PC-9 (cell line): ENCODE results near the gene LYRM1. TPM values are rescaled to one million over a fixed set of nuclear protein-coding genes. Genes with fewer than 3 reads are reported as not detected.

ENCODE experiments used
- BruUV-seq: library from RNA; stranded (reverse); fragments of 400-500 nt; replicated peaks from 2 replicates; lab custom pipeline; 2021; lab: Mats Ljungman, UMichigan
- CTCF ChIA-PET: fragments of 300-600 bp; sonication (Branson Sonifier 250); formaldehyde crosslinking; loops from one replicate; lab custom pipeline; 2022; ENCODE audit warnings: antibody characterized with exemption; lab: Charles Lee
- POLR2A ChIA-PET: fragments of 300-600 bp; sonication (Branson Sonifier 250); formaldehyde crosslinking; loops from one replicate; lab custom pipeline; 2022; ENCODE audit warnings: antibody characterized with exemption; ENCODE audit not compliant: unreplicated experiment; lab: Charles Lee
- DNase-seq, 2 experiments: peaks; one replicate each; pipeline versions ENCODE4 v3.0.0 to v3.0.0-alpha.2; 2015 to 2022; ENCODE audit warnings: mixed read lengths in 1 of 2
- H2AFZ ChIP-seq: fragments of 200-600 bp; sonication (generic); 2 replicates; pipeline ENCODE4 v1.8.1; 2017; ENCODE audit warnings: antibody characterized with exemption
- H3F3A ChIP-seq: fragments of 200-600 bp; sonication (generic); 2 replicates; pipeline ENCODE4 v1.8.1; 2017; ENCODE audit warnings: antibody characterized with exemption, mild to moderate bottlenecking, low read depth; ENCODE audit not compliant: insufficient read depth
- H3K27ac ChIP-seq: fragments of 200-600 bp; sonication (generic); 2 replicates; pipeline ENCODE4 v1.6.1; 2016; ENCODE audit warnings: mixed run types
- H3K27me3 ChIP-seq: fragments of 200-600 bp; sonication (generic); 2 replicates; pipeline ENCODE4 v1.6.1; 2016; ENCODE audit warnings: low read depth, mixed run types; ENCODE audit not compliant: insufficient read depth
- H3K36me3 ChIP-seq: fragments of 200-600 bp; sonication (generic); 2 replicates; pipeline ENCODE4 v1.6.1; 2016; ENCODE audit warnings: low read depth, mixed run types
- H3K4me1 ChIP-seq: fragments of 200-600 bp; sonication (generic); replicated peaks from 2 replicates; pipeline ENCODE4 v1.6.1; 2016; ENCODE audit warnings: mixed run types; ENCODE audit not compliant: insufficient read depth
- H3K4me2 ChIP-seq: fragments of 200-600 bp; sonication (generic); 2 replicates; pipeline ENCODE4 v1.6.1; 2017; ENCODE audit warnings: mixed run types
- H3K4me3 ChIP-seq: fragments of 200-600 bp; sonication (generic); 2 replicates; pipeline ENCODE4 v1.6.1; 2016; ENCODE audit warnings: mixed run types
- H3K79me2 ChIP-seq: fragments of 200-600 bp; sonication (generic); 2 replicates; pipeline ENCODE4 v1.6.1; 2017; ENCODE audit warnings: low read depth, mixed run types
- H3K9me2 ChIP-seq: fragments of 200-600 bp; sonication (generic); 2 replicates; pipeline ENCODE4 v1.8.1; 2017; ENCODE audit warnings: mild to moderate bottlenecking; ENCODE audit not compliant: insufficient read depth
- H3K9me3 ChIP-seq: fragments of 200-600 bp; sonication (generic); 2 replicates; pipeline ENCODE4 v1.8.1; 2016; ENCODE audit warnings: low read depth; ENCODE audit not compliant: insufficient read depth
- H4K20me1 ChIP-seq: fragments of 200-600 bp; sonication (generic); 2 replicates; pipeline ENCODE4 v1.8.1; 2017; ENCODE audit not compliant: insufficient read depth
- EZH2 ChIP-seq: fragments of 200-600 bp; sonication (generic); IDR thresholded peaks from 2 replicates; pipeline ENCODE4 v1.8.0; 2017; ENCODE audit warnings: antibody characterized with exemption, low read depth
- intact Hi-C: fragments of 100-400 bp; cut with micrococcal nuclease; formaldehyde crosslinking; loops from one replicate; pipeline ENCODE4 v1.10.0; 2022; ENCODE audit not compliant: unreplicated experiment
- total RNA-seq: library from RNA; stranded (reverse); gene quantifications from 2 replicates; pipeline ENCODE4 v1.2.3, GENCODE V29; 2021
- TF ChIP-seq, protein P1 (sequence below): fragments of 200-600 bp; sonication (generic); conservative IDR thresholded peaks from 2 replicates; pipeline ENCODE4 v1.6.1; 2017; ENCODE audit warnings: mixed run types, antibody characterized with exemption, mild to moderate bottlenecking, moderate library complexity

Gene LYRM1
- total RNA-seq, 1 experiment from 2014 or later, result 51.7 TPM

DNA sequence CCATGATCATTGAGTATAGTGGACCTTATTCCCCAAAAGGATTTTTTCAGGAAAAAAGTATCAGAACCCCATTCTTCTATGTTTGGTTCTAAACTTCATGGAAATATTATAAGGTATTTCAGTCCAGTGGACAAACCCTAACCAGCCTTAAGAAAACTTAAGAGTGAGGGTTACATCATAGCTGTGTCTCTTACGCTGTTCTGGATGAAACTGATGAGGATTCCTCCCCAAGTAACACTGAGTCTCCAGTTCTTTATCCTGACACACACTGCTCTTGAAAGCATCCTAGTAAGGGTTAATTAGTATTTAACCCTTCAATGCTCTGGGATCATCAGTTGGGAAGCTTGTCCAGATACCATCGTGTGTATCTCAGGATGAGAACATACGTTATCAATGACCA lies 5.0 kb downstream of the LYRM1 start:
- Histone ChIP-seq H3K9me3 (no peaks in the 10 kb centered on the region), H3F3A (peaks cover 73% of the 10 kb centered on the region), H3K79me2 (peaks cover 67% of the 10 kb centered on the region), H4K20me1 (no peaks in the 10 kb centered on the region), H3K4me3 (peak overlapping the region; percentile 9; the same call in 1 of the 2 replicates), H3K4me2 (peak overlapping the region; percentile 96), H3K27me3 (no peaks in the 10 kb centered on the region), H3K4me1 (peaks cover 88% of the 10 kb centered on the region), H3K9me2 (no peaks in the 10 kb centered on the region), H2AFZ (no peak overlapping the region), H3K27ac (peak overlapping the region; percentile 99), H3K36me3 (peaks cover 10% of the 10 kb centered on the region; the same call in 1 of the 2 replicates)
- ChIA-PET POLR2A (no interaction called here), CTCF (interaction anchor here (1.3 kb wide), 1 partner anchor 55 kb away, joined by 3 read pairs; no protein-coding TSS in a partner anchor)
- TF ChIP-seq, protein P1, sequence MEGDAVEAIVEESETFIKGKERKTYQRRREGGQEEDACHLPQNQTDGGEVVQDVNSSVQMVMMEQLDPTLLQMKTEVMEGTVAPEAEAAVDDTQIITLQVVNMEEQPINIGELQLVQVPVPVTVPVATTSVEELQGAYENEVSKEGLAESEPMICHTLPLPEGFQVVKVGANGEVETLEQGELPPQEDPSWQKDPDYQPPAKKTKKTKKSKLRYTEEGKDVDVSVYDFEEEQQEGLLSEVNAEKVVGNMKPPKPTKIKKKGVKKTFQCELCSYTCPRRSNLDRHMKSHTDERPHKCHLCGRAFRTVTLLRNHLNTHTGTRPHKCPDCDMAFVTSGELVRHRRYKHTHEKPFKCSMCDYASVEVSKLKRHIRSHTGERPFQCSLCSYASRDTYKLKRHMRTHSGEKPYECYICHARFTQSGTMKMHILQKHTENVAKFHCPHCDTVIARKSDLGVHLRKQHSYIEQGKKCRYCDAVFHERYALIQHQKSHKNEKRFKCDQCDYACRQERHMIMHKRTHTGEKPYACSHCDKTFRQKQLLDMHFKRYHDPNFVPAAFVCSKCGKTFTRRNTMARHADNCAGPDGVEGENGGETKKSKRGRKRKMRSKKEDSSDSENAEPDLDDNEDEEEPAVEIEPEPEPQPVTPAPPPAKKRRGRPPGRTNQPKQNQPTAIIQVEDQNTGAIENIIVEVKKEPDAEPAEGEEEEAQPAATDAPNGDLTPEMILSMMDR, result no peak
- TF ChIP-seq EZH2, result no peak
- no peak for DNase-seq
- no TSS peak for BruUV-seq
- intact Hi-C loops, result loop anchor here (5.0 kb wide), 1 partner anchor 252 kb away; the partner anchor contains the start of gene LDAF1

DNA sequence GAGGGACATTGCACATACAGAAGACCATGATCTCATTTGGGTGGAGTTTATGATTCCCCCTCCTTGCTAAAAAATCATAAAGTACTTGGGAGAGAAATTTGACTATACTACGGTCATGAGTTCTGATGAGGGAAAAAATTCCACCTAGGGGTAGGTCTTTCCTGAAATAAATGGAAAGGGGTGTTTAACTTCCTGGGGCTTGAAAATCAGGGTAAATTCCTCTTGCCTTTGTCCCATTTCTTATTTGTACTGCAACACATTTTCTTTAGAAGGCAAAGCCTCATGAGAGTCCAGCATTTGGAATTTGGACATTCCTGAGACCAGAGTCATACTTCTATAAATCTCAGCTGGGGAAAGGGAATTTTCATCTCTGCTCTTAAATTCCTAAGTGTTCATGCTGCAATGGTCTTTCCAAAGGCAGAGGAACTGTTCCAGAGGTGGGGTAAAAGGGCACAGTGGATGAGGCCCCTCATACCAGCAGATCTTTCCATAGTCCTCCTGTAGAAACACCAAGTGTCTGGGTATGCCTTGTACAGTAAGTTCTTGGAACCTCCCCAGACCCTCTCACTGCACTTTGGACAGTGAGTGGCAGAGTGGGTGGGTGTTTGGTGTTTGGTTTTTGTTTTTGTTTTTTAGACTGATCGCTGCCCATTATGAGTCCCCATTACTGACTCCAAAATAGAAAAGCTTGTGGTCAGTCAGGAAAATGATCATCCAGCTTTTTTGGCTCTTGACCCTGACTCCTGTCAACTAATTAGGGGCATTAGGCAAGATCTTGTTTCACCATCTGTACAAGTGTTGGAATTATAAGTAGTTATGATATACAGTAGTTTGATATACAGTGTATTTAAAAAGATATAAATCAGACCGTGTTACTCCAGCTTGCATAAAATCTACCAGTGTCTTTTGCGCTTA lies 6.0 kb downstream of the LYRM1 start:
- H4K20me1 ChIP-seq, result no peaks in the 10 kb centered on the region
- no peak overlapping the region for H2AFZ ChIP-seq
- H3K79me2 ChIP-seq, result peaks cover 61% of the 10 kb centered on the region
- H3K4me3 ChIP-seq, result peak overlapping the region; percentile 14; the same call in 1 of the 2 replicates
- peak overlapping the region; percentile 96 for H3K4me2 ChIP-seq
- ChIA-PET POLR2A (interaction anchor here (0.7 to 1.0 kb wide), 3 partner anchors 12 to 62 kb away, joined by 3 to 11 read pairs (median 3); no protein-coding TSS in a partner anchor), CTCF (interaction anchor here (1.3 kb wide), 1 partner anchor 56 kb away, joined by 3 read pairs; no protein-coding TSS in a partner anchor)
- BruUV-seq, result no TSS peak
- TF ChIP-seq, protein P1, result no peak
- no peak for TF ChIP-seq EZH2
- peak; percentile 33 to 96 for DNase-seq
- intact Hi-C loops, result loop anchor here (5.0 kb wide), 1 partner anchor 251 kb away; the partner anchor contains the start of gene LDAF1
- H3K27me3 ChIP-seq, result no peaks in the 10 kb centered on the region
- peaks cover 72% of the 10 kb centered on the region for H3F3A ChIP-seq
- peaks cover 97% of the 10 kb centered on the region for H3K4me1 ChIP-seq
- peaks cover 10% of the 10 kb centered on the region; the same call in 1 of the 2 replicates for H3K36me3 ChIP-seq
- peak overlapping the region; percentile 99 for H3K27ac ChIP-seq
- H3K9me3 ChIP-seq, result no peaks in the 10 kb centered on the region
- no peaks in the 10 kb centered on the region for H3K9me2 ChIP-seq

DNA sequence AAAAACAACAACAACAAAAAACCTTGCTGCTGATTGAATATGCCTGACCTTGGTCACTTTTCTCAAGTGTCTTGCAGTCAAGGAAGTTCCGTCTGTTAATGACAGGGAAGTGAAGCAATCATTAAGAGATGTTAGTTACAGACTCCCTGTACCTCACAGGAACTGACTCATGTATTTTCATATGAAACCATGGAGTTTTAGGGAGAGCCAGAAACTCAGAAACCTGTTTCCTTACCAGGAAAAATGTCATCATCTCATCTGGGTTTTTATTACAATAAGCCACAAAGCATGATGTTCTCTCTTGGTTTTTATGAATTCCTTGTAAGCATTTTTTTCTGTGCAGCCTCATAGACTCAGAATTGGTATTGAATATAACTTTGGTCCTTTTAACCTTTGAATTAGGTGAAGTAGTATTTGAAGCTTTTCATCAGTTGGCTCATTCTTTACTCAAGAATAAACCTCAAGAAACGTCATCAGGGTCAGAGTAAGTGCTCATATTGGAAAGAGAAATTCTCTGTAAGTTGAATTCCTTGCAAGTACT lies 10.3 kb downstream of the LYRM1 start:
- ChIA-PET CTCF (interaction anchor here (0.8 kb wide), 1 partner anchor 45 kb away, joined by 3 read pairs; no protein-coding TSS in a partner anchor), POLR2A (no interaction called here)
- Histone ChIP-seq H3K79me2 (peaks cover 41% of the 10 kb centered on the region), H3K27me3 (no peaks in the 10 kb centered on the region), H3K9me2 (no peaks in the 10 kb centered on the region), H4K20me1 (no peaks in the 10 kb centered on the region), H3K9me3 (no peaks in the 10 kb centered on the region), H3F3A (peaks cover 61% of the 10 kb centered on the region), H3K4me3 (peak overlapping the region; percentile 18; the same call in 1 of the 2 replicates), H3K4me2 (peak overlapping the region; percentile 64), H2AFZ (no peak overlapping the region), H3K27ac (peak overlapping the region; percentile 99), H3K4me1 (peaks cover 88% of the 10 kb centered on the region), H3K36me3 (no peaks in the 10 kb centered on the region)
- BruUV-seq, result TSS peak; percentile 53
- peak; percentile 20 to 99 for DNase-seq
- intact Hi-C loops, result loop anchor here (1.0 kb wide), 1 partner anchor 10 kb away; no protein-coding TSS in a partner anchor
- TF ChIP-seq, protein P1, result no peak
- TF ChIP-seq EZH2, result no peak
